ENCODE data around the gene ILRUN.
A peak's percentile ranks its signal among the peaks of the same experiment; 100 is the strongest.
"Not testable (repeated sequence)": the region's sequence is repeated elsewhere in the genome, so short reads cannot be mapped to it uniquely, and the experiment has no call there.

Gene ILRUN

DNA sequence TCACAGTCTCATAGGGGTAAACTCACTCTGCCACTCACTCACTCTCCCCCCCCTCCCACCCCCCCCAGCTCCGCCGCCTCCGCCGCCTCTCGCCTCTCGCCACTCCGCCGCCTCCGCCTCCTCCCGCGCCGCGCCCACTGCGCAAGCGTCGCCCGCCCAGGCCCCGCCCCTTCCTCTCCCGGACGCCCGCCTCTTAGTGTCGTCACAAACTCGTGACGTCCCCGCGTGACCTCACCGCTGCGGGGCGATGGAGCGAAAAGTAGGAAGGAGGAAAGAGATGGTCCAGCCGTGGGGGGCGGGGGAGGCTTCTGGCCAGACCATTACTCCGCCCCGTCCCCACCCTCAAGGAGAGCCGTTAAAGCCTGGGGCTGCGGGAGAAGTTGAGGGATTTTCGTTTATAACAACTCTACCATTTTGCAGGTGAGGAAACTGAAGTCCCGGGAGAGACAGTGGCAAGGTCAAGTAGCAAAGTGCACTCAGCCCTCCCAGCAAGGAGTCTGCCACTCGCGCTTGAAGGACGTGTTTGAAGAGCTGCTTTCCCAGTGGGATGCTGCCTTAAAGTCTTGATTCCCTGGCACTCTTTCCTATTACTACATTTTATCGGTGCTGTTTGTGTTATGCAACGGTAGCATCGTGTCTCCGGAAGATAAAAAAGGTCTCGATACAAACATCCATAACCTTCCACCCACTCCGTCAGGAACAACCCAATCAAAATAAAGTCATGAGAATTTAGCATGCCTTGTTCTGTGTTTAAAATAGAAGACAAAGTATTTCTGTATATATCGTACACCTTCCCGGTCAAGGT, at the start of gene ILRUN:
ILRUN (minus strand) TSS at position 29 of the 805 bp plus-strand sequence. CDS start 164 bp downstream, outside the sequence.
- DNase-seq (ENCODE audit: low read depth in 1 of 2, low spot score in 1 of 2): peak; percentile 93 to 95

DNA sequence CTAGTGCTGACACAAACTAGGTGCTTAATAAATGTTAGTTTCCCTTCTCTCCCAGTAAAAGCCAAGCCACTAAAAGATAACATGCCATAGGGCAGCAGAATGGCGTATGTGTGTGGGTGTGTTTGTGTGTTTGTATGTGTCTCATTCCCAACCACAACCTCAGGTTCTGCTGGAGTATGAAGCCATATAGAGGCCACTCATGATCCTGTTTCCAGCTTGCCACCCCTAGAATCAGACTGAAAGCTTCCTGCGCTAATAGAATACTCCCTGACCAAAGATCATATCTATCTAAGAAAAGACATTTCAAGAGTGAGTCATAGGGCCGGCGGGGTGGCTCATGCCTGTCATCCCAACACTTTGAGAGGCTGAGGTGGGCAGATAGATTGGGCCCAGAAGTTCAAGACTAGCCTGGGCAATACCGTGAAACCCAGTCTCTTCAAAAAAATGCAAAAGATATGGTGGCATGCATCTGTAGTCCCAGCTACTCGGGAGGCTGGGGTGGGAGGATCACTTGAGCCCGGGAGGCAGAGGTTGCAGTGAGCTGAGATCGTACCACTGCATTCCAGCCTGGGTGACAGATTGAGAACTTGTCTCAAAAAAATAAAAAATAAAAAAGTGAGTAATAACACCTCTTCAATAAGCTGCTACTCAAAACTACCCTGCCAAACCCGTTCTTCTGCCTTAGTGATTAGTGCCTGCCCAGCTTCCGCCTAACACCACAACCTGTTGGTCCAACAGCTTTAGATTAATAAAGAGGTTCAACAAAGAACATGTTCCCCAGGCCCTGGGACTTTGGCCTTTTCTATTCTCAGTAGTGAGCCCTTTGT, 48.9 kb upstream of the ILRUN start:
- no peak for DNase-seq (ENCODE audit: low read depth in 1 of 2, low spot score in 1 of 2)

DNA sequence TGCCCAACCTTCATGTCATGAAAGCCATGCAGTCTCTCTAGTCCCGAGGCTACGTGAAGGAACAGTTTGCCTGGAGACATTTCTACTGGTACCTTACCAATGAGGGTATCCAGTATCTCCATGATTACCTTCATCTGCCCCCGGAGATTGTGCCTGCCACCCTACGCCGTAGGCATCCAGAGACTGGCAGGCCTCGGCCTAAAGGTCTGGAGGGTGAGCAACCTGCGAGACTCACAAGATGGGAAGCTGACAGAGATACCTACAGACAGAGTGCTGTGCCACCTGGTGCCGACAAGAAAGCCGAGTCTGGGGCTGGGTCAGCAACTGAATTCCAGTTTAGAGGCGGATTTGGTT, 47.7 kb upstream of the ILRUN start:
- DNase-seq (ENCODE audit: low read depth in 1 of 2, low spot score in 1 of 2): not testable (repeated sequence)

DNA sequence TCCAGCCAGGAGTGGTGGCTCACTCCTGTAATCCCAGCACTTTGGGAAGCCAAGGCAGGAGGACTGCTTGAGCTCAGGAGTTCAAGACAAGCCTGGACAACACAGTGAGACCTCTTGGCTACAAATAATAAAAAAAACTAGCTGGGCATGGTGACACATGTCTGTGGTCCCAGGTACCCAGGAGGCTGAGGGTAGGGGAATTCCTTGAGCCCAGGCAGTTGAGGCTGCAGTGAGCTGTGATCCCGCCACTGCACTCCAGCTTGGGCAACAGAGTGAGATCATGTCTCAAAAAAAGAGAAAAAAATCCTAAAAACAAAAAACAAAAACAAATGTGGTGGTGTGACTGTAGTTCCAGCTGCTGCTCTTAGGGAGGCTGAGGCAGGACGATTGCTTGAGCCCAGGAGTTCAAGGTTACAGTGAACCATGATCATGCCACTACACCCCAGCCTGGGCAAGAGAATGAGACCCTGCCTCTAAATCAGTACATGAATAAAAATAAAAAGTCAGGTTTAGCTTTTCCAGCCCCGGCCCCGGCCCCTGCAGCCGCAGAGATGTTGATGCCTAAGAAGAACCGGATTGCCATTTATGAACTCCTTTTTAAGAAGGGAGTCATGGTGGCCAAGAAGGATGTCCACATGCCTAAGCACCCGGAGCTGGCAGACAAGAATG, 47.2 kb upstream of the ILRUN start:
- DNase-seq (ENCODE audit: low read depth in 1 of 2, low spot score in 1 of 2): no peak

DNA sequence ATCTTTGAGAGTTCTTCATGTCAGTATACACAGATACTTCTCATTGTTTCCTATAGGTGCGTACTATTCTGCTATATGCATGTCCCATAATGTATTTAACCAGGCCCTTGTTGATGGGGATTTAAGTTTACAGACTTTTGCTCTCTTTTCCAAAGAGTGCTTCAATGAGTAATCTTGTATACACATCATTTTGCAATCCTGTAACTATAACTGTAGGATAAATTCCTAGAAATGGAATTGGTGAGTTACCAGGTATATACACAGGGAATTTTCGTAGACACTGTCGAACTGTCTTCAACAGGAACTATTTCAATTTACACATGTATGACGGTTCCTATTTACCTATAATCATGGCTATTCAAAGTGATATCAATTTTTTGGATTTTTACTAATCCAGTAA, 45.5 kb upstream of the ILRUN start:
- no peak for DNase-seq (ENCODE audit: low read depth in 1 of 2, low spot score in 1 of 2)

DNA sequence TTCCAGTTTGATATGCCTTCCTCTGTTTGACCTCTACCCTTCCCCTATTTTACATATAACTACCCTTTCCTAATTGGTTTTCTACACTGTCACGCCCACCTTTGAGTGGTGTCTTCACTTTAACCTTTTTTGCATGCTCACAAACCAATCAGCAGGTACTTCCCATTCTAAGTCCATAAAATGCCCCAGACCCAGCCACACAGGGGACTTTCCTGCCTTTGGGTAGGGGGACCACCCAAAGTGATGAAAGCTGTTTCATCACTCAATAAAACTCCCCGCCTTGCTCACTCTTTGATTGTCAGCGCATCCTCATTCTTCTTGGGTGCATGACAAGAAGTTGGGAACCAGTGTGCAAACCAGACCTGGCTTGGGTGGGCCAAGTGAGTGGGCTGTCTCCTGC, 40.3 kb upstream of the ILRUN start:
- DNase-seq (ENCODE audit: low read depth in 1 of 2, low spot score in 1 of 2): no peak

DNA sequence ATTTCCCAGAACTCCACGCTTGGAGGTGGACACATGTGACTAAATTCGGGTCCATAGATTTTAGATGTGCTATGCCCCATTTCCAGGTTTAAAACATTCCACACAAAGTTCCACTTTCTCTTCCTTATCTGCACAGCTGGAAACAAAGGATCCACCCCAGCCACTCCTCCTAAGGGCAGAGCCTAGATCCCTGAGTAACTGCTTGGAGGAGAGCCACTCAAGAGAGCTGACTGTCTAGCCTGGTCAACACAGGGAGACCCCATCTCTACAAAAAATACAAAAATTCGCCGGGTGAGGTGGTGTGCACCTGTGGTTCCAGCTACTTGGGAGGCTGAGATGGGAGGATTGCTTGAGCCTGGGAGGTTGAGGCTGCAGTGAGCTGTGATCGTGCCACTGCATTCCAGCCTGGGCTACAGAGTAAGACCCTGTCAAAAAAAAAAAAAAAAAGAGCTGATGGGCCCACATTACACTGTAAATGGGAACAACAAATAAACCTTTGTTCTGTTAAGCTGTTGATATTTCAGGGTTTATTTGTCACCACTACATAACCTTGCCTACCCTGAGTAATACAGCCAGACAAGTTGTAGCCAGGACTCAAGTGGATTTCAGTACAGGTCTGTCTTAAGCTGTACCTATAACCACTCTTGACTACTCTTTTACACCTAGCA, 35.0 kb upstream of the ILRUN start:
- DNase-seq (ENCODE audit: low read depth in 1 of 2, low spot score in 1 of 2): no peak

DNA sequence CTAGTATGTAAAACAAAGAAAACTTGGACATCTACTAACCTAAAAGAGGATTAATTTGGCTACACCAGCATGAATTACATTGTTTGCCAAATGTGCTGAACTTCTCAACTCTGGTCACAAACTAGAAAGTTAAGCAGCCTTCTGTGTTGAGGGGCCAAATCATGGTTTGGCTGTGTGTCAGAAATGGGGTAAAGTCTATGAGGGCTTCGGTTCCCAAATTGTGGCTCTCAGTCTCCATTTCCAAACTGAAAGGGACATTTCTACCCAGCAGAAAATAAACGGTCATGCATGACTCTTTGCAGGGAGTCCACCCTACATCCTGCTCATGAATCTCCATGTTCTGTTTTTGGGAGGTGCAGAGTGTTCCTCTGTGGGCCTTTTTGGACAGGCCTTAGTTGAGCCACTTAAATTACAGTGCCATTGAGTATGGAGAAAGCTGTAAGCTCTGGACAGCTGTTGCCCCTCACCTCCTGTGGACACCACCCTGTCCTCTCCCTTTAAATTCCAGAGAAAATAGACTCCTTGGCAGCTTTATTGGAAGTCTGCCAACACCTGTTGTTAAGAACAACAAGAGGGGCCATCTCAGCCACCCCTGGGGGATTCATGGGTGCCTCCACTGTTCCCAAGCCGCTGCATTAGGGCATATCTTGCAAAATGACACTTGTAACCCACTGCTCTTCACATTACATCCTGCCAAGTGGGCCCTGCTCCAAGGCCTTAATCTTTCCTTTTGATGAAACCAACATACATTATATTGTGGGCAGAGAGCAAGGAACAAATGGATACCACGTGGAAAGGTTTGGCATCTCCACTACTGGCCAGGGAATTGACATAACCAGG, 33.3 kb upstream of the ILRUN start:
- DNase-seq (ENCODE audit: low read depth in 1 of 2, low spot score in 1 of 2): no peak

DNA sequence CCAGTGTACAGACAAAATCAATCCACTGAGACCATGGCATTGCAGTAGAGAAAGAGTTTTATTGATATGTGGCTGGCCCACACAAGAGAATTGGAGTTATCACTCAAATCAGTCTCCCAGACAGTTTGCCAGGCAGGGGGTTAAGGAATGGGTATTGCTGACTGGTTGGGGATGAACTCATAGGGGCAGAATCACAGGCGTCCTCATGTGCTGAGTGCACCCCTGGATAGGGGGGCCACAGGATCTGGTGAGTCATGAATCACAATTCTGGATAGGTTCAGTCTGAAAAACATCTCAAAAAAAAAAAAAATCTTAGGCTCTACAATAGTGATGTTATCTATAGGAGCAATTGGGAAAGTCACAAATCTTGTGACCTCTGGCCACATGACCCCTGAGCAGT, 29.5 kb upstream of the ILRUN start:
- no peak for DNase-seq (ENCODE audit: low read depth in 1 of 2, low spot score in 1 of 2)

DNA sequence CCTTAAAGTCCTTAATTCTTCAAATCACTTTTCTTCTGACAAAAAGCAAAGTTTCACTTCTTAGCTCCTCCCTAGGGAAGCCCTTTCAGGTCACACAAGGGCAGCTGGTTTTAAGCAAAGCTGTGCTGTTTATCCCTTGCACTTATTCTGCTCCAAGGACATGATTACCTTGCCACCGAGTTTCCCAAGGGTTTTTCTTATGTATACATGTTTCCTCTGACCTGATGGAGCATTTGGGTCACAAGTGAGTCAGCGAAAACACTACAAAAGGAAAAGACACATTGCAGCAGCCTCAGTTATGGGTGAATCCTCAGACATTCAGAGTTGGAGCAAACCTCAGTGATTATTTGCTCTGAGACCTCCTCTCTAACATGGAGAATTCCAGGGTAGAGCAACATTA, 26.6 kb upstream of the ILRUN start:
- DNase-seq (ENCODE audit: low read depth in 1 of 2, low spot score in 1 of 2): no peak

DNA sequence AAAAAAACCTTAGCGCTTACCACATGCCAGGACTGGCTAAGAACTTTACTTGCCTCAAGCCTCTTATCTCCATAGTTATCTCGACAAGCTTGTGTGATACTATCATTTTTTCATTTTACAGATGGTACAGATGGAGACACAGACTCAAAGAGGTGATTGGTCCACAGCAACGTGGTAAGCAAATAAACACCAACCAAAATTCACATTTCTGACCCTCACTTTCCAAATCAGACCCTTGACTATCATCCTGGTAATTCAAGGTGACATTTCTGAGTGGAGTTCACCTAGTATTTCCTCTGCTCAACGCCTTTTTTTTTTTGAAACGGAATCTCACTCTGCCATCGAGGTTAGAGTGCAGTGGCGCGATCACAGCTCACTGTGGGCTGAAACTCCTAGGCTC, 25.9 kb upstream of the ILRUN start:
- no peak for DNase-seq (ENCODE audit: low read depth in 1 of 2, low spot score in 1 of 2)

DNA sequence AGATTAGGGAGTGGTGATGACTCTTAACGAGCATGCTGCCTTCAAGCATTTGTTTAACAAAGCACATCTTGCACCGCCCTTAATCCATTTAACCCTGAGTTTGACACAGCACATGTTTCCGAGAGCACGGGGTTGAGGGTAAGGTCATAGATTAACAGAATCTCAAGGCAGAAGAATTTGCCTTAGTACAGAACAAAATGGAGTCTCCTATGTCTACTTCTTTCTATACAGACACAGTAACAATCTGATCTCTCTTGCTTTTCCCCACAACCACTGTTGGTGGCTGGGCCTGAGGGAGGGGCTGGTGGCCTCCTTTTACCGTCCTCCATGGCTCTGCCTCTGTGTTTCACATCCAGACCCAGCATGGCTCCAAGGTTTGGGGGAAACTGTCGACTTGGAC, 23.6 kb upstream of the ILRUN start:
- DNase-seq (ENCODE audit: low read depth in 1 of 2, low spot score in 1 of 2): not testable (repeated sequence)

DNA sequence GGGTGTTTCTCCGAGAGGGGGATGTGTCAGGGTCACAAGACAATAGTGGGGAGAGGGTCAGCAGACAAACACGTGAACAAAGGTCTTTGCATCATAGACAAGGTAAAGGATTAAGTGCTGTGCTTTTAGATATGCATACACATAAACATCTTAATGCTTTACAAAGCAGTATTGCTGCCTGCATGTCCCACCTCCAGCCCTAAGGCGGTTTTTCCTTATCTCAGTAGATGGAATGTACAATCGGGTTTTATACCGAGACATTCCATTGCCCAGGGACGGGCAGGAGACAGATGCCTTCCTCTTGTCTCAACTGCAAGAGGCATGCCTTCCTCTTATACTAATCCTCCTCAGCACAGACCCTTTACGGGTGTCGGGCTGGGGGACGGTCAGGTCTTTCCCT, 23.1 kb upstream of the ILRUN start:
- not testable (repeated sequence) for DNase-seq (ENCODE audit: low read depth in 1 of 2, low spot score in 1 of 2)

DNA sequence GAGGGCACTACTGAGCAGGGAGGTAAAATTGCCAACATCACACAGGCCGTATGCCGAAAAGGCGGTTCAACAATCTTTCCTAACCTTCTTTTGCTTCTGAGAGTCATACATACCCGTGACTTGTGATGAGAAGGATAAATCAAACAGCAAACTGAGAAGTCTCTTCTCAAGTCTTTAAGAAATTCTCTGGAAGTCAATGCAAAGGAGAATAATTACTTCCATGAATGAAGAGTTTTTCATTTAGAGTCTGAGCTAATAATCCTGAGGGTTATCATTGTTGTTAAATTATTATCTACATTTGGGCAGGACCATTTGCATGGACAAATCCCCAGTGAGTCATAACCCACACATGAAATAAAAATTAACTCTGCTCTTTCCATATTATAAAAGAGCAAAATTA, 22.4 kb upstream of the ILRUN start:
- no peak for DNase-seq (ENCODE audit: low read depth in 1 of 2, low spot score in 1 of 2)

DNA sequence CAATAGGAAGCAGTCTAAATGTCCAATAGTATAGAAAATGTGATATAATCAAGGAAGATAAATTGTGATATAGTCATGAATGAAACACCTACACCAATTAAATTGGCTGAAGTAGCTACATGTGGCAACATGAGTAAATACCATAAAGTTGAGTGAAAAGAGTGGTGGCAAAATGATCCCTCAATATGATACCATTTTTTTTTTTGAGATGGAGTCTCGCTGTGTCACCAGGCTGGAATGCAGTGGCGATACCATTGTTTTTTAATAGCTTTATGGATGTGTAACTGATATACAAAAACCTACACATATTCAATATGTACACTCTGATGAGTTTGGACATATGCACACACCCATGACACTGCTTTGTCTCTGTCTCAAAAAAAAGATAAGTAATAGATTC, 20.9 kb upstream of the ILRUN start:
- DNase-seq (ENCODE audit: low read depth in 1 of 2, low spot score in 1 of 2): no peak

DNA sequence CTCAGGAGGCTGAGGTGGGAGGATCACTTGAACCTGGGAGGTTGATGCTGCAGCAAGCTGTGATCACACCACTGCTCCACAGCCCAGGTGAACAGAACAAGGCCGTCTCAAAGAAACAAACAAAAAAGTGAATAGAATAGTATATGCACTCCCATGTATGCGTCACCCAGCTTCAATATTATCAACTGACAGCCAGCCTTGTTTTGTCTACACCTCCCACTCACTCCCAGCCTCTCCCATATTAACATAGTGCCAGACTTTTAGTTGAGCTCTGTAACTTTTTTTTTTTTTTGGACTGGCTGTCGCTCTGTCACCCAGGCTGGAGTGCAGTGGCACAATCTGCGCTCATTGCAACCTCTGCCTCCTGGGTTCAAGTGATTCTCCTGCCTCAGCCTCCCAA, 18.1 kb upstream of the ILRUN start:
- DNase-seq (ENCODE audit: low read depth in 1 of 2, low spot score in 1 of 2): no peak

DNA sequence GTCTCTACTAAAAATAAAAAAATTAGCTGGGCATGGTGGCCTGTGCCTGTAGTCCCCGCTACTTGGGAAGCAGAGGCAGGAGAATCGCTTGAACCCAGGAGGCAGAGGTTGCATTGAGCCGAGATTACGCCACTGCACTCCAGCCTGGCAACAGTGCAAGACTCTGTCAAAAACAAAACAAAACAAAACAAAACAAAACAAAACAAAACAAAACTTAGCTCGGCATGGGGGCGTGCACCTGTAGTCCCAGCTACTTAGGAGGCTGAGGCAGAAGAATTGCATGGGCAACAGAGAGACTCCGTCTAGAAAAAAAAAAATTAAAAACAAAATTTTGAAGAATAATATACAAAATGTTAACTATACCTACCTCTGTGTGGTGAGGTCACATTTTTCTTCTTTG, 16.3 kb upstream of the ILRUN start:
- DNase-seq (ENCODE audit: low read depth in 1 of 2, low spot score in 1 of 2): not testable (repeated sequence)

DNA sequence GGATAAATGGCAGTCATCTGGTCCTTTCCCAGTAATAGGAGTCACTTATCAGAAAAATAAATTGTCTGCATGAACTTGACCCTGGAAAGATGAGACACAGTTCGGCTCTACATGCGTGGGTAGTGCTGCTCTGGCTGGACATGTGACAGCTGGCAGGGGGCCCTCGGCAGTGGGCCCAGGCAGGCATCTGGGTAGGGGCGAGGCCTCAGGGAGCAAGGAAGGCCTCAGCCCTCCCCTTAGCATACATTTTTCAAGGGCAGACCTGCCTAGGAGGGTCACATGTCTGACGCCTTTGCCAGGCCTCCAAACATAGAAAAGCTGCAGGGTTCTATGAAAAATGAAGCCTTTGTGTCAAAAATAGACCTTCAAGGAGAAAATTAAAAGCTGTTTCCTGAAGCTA, 12.8 kb upstream of the ILRUN start:
- no peak for DNase-seq (ENCODE audit: low read depth in 1 of 2, low spot score in 1 of 2)

DNA sequence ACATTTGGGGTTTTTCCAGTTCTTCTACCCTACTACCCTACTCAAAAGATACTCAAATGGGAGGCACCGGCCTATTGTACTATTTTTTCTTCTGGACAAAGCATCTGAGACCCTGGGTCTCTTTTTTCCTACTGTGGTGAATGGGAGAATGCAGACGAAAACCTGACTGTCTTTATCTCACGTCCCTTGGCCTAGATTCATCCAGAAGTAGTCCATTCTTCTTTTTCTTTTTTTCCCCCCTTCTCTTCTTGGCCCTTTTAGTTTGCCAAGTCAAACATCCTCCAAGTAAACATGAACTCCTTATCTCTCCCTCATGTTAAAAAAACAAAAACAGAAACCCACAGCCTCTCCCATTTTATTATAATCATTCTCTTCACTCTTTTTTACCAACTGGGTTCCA, 8.7 kb upstream of the ILRUN start:
- DNase-seq (ENCODE audit: low read depth in 1 of 2, low spot score in 1 of 2): no peak

DNA sequence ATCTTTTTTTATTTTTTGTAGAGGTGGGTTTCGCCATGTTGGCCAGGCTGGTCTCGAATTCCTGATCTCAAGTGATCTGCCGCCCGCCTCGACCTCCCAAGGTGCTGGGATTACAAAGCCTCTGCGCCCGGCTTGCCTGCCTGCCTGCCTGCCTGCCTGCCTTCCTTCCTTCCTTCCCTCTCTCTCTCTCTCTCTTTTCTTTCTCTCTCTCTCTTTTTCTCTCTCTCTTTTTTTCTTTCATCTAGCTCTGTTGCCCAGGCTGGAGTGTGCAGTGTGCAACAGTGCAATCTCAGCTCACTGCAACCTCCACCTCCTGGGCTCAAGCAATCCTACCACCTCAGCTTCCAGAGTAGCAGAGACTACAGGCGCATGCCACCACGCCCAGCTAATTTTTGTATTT, 4.6 kb upstream of the ILRUN start:
- DNase-seq (ENCODE audit: low read depth in 1 of 2, low spot score in 1 of 2): no peak

All from activated T-helper 1 cell treated with anti-CD3 and anti-CD28 coated beads, Interleukin-2, amount 50 U/mL, for 16 hours (primary cell).